Muscle layer of colon (tissue), 2 donors: ENCODE data around the gene SAMD4A.

Source experiments
- H3K27ac ChIP-seq: one replicate; pipeline ENCODE4 v1.7.0; 2013; ENCODE audit warnings: low read depth, mild to moderate bottlenecking, low read length, moderate library complexity
- H3K27me3 ChIP-seq, 2 donors: one replicate each; pipeline ENCODE4 v1.7.0; 2013; ENCODE audit warnings: low read length in 2 of 2, mild to moderate bottlenecking in 2 of 2; ENCODE audit not compliant: insufficient read depth in 2 of 2, control insufficient read depth in 1 of 2
- H3K36me3 ChIP-seq: one replicate; pipeline ENCODE4 v1.7.0; 2013; ENCODE audit warnings: mild to moderate bottlenecking, low read length; ENCODE audit not compliant: insufficient read depth
- H3K4me1 ChIP-seq: one replicate; pipeline ENCODE4 v1.7.0; 2013; ENCODE audit warnings: mild to moderate bottlenecking, low read length; ENCODE audit not compliant: insufficient read depth
- H3K4me3 ChIP-seq, 2 donors: one replicate each; pipeline ENCODE4 v1.7.0; 2013; ENCODE audit warnings: low read length in 2 of 2, low read depth in 1 of 2, mild to moderate bottlenecking in 1 of 2, moderate library complexity in 1 of 2
- H3K9ac ChIP-seq: one replicate; pipeline ENCODE4 v1.7.0; 2013; ENCODE audit warnings: low read length
- H3K9me3 ChIP-seq: one replicate; pipeline ENCODE4 v1.7.0; 2013; ENCODE audit warnings: mild to moderate bottlenecking, low read length
- donor health status: abdominal sarcoma.
- donor health status: Adenocarcinoma of cecum.

The SAMD4A gene

GRCh38 chr14:54772451-54772881 lies 205.5 kb downstream of the SAMD4A start:
- Histone ChIP-seq H3K4me1 (peaks cover 52% of the 10 kb centered on the region), H3K4me3 (no peak overlapping the region), H3K27me3 (no peaks in the 10 kb centered on the region), H3K27ac (peak overlapping the region; percentile 91), H3K9ac (peak overlapping the region; percentile 52), H3K36me3 (peaks cover 55% of the 10 kb centered on the region), H3K9me3 (no peaks in the 10 kb centered on the region)

GRCh38 chr14:54773171-54774006 lies 206.5 kb downstream of the SAMD4A start:
- Histone ChIP-seq H3K27me3 (no peaks in the 10 kb centered on the region), H3K36me3 (peaks cover 57% of the 10 kb centered on the region), H3K9ac (peak overlapping the region; percentile 52), H3K4me3 (peak overlapping the region in 1 of 2 donors; percentile 41), H3K27ac (peak overlapping the region; percentile 91), H3K9me3 (no peaks in the 10 kb centered on the region), H3K4me1 (peaks cover 52% of the 10 kb centered on the region)

DNA sequence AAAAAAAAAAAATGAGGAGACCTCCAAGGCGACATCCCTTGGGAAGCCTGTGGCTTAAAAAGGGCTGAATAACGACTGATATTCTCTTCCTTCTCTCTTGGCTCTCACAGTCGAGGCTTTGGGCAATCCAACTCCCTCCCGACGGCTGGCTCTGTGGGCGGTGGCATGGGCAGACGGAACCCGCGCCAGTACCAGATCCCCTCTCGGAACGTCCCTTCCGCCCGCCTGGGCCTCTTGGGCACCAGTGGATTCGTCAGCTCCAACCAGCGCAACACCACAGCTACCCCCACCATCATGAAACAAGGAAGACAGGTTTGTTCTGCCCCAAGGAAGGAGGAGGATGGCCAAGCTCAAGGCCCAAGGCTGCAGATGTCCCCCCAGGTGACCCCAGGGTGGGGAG lies 207.9 kb downstream of the SAMD4A start:
- no peak overlapping the region for H3K9ac ChIP-seq
- peaks cover 52% of the 10 kb centered on the region for H3K4me1 ChIP-seq
- H3K36me3 ChIP-seq, result peaks cover 59% of the 10 kb centered on the region

DNA sequence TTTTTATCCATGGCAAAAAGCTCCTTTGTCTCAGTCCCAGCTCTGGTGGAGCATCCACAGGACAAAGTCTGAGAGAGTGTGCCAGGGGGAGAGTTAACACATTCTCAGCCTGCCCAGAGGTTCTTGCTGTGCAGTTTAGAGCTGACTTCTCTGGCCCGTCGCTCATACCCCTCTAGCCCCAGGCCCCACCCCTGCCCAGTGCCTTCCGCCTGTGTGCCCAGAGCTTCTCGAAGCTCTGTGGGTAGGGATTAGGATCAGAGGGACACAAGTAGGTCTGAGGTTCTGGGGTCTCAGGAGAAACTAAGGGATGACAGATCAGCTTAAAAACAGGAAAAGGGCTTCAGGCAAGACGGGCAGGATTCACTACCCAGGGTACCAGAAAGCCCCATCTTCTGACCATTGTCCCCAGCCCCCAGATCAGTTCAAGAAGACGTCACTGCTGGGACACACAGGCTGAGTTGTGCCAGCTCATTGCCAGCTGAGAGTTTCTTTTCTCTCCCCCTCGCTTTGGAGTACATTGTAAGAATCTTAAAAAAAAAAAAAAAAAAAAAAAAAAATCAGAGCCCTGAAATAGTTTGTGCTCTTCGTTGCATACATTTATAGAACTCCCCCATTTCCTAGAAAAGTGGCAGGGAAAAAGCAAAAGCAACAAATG lies 208.7 kb downstream of the SAMD4A start:
- H3K36me3 ChIP-seq, result peaks cover 67% of the 10 kb centered on the region

More for the DNA sequence above, 207.9 kb downstream of the SAMD4A start:
- H3K9me3 ChIP-seq, result no peaks in the 10 kb centered on the region
- H3K4me3 ChIP-seq, result no peak overlapping the region
- no peak overlapping the region for H3K27ac ChIP-seq
- no peaks in the 10 kb centered on the region for H3K27me3 ChIP-seq

GRCh38 chr14:54776361-54777001 lies 209.6 kb downstream of the SAMD4A start:
- H3K9me3 ChIP-seq, result no peaks in the 10 kb centered on the region
- H3K36me3 ChIP-seq, result peaks cover 66% of the 10 kb centered on the region
- H3K4me3 ChIP-seq, result peak overlapping the region in 1 of 2 donors; percentile 10
- H3K4me1 ChIP-seq, result peaks cover 39% of the 10 kb centered on the region
- H3K27ac ChIP-seq, result no peak overlapping the region
- H3K27me3 ChIP-seq, result no peaks in the 10 kb centered on the region
- H3K9ac ChIP-seq, result no peak overlapping the region

More for the DNA sequence above, 208.7 kb downstream of the SAMD4A start:
- H3K27me3 ChIP-seq, result no peaks in the 10 kb centered on the region
- H3K27ac ChIP-seq, result peak overlapping the region; percentile 12
- H3K9ac ChIP-seq, result no peak overlapping the region
- H3K4me1 ChIP-seq, result peaks cover 45% of the 10 kb centered on the region
- no peak overlapping the region for H3K4me3 ChIP-seq
- no peaks in the 10 kb centered on the region for H3K9me3 ChIP-seq

DNA sequence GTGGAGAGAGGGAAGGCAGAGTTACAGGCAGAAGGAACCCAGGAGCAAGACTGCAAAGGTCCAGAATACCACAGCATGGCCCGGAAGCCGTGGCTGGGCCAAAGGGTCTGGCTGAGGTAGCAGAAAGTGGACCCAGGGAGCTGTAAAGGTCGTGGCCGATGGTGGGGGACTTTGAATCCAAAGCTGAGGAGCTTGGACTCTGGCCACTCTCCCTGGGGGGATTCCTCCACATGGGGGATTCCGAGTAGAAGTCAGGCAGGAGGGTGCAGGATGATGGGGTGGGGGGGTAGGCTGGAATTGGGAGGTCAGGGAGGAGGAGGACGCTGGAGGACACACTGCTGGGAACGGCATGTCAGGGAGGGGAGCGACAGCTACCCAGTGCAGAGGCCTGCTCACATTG lies 210.5 kb downstream of the SAMD4A start:
- Histone ChIP-seq H3K27ac (no peak overlapping the region), H3K36me3 (peaks cover 61% of the 10 kb centered on the region), H3K27me3 (no peaks in the 10 kb centered on the region), H3K4me3 (no peak overlapping the region), H3K9me3 (no peaks in the 10 kb centered on the region), H3K4me1 (peaks cover 29% of the 10 kb centered on the region), H3K9ac (no peak overlapping the region)

- H3K4me3 ChIP-seq, result no peak overlapping the region
- no peak overlapping the region for H3K27ac ChIP-seq
- no peaks in the 10 kb centered on the region for H3K9me3 ChIP-seq
- peaks cover 16% of the 10 kb centered on the region for H3K4me1 ChIP-seq
- no peak overlapping the region for H3K9ac ChIP-seq
- peaks cover 71% of the 10 kb centered on the region for H3K36me3 ChIP-seq
- H3K27me3 ChIP-seq, result no peaks in the 10 kb centered on the region
Observed at GRCh38 chr14:54778618-54779345, 211.9 kb downstream of the SAMD4A start.

DNA sequence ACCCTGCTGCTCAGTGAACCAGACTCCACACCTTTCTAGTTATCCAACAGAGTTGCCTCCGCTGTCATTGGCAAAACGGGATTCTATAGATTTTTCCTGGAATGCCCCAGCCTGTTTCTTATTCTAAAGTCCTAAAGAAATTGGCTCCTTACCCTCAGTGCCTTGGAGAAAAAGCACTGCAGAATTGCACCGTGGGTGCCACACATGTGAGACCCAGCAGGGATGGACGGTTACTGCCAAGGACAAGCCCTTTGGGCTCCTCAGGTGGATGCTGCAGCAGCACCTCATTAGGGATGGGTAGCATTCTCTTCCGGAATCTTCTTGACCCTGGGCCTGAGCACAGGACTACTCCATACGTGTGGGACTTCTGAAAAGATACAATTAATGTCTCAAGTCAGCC lies 214.2 kb downstream of the SAMD4A start:
- Histone ChIP-seq H3K27ac (no peak overlapping the region), H3K4me1 (peaks cover 8% of the 10 kb centered on the region), H3K27me3 (no peaks in the 10 kb centered on the region), H3K9me3 (no peaks in the 10 kb centered on the region), H3K4me3 (no peak overlapping the region), H3K9ac (no peak overlapping the region), H3K36me3 (peaks cover 80% of the 10 kb centered on the region)

DNA sequence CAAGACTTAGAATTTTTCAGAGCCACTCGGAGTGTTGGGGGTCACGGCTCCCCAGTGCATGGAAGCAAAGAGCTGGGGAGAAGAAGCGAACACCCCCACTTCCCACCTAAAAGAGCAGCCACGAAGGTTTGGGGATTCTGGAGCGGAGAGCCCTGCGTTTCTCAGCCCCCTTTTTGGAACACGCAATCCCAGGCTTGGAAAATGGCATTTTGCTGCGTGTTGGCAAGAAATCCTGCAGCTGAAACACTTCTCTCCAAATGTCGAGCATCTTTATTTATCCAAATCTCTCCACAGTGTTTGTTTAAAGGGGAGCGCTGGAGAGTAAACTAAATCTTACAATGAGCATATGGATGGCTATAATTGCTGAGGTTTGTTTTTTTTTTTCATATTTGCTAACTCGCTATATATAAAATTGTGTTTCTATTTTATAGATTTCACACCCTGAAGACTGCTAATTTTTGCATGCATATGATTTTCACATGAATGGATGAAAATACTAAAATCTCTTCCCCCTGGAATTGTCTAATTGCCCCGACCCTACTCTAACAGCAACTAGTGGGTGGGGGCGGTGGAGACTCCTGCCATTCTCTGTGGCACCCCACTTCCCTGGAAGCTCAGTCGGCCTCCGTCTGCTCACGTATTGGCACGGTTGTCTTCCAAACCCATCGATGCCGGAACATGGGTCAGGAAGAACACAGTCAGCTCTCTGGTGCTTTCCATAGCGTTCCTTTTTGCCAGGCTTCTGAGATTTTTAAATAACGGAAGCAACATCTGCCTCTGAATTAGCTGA lies 215.2 kb downstream of the SAMD4A start:
- Histone ChIP-seq H3K4me1 (no peaks in the 10 kb centered on the region), H3K9me3 (no peaks in the 10 kb centered on the region), H3K27ac (no peak overlapping the region), H3K27me3 (no peaks in the 10 kb centered on the region), H3K36me3 (peaks cover 78% of the 10 kb centered on the region), H3K9ac (no peak overlapping the region), H3K4me3 (no peak overlapping the region)

DNA sequence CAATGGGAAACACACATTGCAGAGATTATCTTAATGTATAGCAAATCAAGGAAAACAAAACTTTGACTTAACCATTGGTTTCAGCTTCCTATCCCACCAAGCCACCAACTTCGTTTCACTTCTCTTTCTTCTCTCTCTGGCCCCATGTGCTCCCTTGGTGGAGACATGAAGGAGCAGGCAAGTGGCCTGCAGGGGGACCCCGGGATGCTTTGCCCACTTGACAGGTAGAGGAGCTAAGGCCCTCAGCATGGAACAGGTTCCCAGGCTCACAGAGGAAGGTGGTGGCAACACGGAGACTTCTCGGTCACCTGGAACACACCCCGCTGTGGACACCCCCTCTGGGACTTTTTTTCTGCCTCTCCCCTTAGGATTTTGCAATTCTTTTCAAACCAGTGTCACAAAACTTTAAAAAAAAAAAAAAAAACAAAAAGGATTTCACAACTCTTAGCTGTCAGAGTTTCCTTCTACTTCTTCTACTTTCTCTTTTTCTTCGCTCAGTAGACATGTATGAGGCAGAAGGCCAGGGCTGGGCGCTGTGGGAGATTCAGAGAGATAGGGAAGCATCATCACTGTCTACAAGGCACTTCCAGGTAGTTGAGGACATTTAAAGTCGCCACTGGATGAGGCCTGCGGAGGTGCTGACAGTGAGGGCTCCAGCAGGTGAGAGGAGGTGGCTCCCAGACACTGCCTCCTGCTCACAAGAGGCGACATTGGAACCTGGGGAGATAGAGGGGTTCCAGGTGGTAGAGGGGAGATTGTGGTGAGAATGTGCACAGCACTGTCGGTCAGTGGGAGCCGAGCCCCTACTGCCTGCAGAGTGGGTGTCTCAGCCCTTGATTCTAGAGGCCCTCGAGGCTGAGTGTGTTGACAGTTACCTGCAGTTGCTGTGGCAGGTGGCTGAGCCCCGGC lies 216.1 kb downstream of the SAMD4A start:
- Histone ChIP-seq H3K27ac (no peak overlapping the region), H3K36me3 (peaks cover 76% of the 10 kb centered on the region), H3K4me3 (no peak overlapping the region), H3K4me1 (no peaks in the 10 kb centered on the region), H3K9me3 (no peaks in the 10 kb centered on the region), H3K27me3 (no peaks in the 10 kb centered on the region), H3K9ac (no peak overlapping the region)
